Stimulated activated CD8-positive, alpha-beta memory T cell treated with anti-CD3 and anti-CD28 coated beads, Interleukin-15, amount 100 ng/mL, for 48 hours (primary cell): ENCODE data around the gene DDX11.
"Not testable (repeated sequence)": the region's sequence is repeated elsewhere in the genome, so short reads cannot be mapped to it uniquely, and the experiment has no call there.

Experiments used
- DNase-seq, 2 donors: peaks; one replicate each; pipeline ENCODE4 v3.0.0-alpha.2; 2020; ENCODE audit warnings: low read depth in 2 of 2

The DDX11 gene

DNA sequence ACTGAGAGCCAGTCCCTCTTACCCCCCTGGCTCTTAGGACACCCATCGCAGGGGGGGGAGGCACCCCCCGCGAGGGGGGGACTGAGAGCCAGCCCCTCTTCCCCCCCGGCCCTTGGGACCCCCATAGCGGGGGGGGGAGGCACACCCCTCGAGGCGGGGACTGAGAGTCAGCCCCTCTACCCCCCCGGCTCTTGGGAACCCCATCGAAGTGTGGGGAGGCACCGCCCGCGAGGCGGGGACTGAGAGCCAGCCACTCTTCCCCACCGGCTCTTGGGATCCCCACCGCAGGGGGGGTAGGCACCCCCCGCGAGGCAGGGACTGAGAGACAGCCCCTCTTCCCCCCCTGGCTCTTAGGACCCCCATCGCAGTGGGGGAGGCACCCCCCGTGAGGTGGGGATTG, 48.8 kb downstream of the DDX11 start:
- no peak for DNase-seq

DNA sequence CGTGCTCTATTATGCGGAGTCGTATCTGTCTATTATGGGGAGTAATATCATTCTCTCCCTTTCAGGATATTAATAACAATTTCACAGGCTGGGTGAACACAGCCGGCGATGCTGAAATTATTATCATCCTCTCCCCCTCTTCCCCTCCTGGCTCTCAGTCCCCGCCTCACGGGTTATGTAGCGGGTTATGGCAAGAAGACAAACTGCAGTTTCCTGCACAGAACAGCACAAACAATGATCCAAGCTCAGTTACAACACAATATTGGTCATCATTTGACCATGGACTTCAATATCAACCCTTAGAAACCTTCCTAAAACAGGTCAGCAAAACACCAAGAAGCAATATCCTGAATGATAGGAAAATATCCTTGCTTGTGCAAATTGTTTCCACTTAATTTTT, 50.5 kb downstream of the DDX11 start:
- not testable (repeated sequence) for DNase-seq

GRCh38 chr12:31125171-31125570, 51.5 kb downstream of the DDX11 start:
- DNase-seq, result not testable (repeated sequence)

- DNase-seq, result not testable (repeated sequence)
These were observed 53.7 kb downstream of the DDX11 start for GRCh38 chr12:31127209-31127848.

DNA sequence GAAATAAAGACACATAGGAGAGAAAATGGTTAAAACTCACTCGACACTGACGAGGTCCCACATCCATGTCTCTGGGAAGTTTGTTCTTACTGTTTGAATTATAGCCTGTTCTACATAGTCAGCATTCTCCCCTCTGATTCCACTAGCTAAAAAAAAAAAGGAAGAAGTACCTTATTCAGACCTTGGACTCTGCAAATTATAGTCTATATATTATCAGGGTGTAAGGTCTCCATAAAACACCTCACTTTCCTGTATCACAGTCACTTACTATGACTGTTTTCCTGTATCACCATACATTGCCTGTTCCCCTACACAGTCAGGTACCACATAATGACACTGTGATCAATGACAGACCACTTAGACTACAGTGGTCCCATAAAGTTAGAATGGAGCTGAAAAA, 62.9 kb downstream of the DDX11 start:
- not testable (repeated sequence) for DNase-seq

DNA sequence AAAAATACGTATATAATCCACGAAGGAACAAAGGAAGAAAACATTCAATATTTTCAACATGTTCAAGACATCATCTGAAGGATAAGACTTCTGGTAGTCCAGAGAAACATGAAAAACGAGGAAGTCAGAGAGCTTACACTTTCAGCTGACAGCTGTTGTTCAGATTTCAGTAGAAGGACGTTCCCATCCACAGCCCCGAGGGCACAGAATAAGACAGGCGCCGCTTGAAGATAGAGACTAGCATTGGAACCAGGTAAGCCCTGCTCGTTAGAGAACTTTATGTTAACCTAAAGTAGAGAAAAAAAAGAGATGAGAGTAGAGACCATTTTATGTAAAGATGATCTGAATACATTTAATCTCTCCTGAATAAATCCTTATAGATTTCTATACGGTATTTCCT, 71.1 kb downstream of the DDX11 start:
- not testable (repeated sequence) for DNase-seq

DNA sequence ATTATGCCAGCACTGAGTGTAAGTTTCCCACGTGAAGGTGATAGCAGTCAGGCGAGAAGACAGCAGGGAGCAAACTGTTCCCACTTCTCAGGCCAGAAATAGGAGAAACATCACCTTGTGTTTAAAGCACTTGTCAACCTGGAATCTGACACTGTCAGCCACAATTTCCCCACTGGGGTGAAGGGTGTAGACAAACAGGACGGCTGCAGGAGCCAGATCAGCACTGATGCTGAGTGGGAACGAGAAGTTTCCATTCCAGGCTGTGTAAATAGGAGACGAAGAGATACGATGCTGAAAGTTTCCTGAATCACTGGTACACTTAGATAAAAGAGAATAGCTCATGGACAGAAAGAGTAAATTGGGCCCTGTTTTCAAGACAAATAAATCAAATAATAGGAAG, 71.6 kb downstream of the DDX11 start:
- DNase-seq, result not testable (repeated sequence)

- DNase-seq, result not testable (repeated sequence)
These were observed 73.8 kb downstream of the DDX11 start for GRCh38 chr12:31147415-31147814.

DNA sequence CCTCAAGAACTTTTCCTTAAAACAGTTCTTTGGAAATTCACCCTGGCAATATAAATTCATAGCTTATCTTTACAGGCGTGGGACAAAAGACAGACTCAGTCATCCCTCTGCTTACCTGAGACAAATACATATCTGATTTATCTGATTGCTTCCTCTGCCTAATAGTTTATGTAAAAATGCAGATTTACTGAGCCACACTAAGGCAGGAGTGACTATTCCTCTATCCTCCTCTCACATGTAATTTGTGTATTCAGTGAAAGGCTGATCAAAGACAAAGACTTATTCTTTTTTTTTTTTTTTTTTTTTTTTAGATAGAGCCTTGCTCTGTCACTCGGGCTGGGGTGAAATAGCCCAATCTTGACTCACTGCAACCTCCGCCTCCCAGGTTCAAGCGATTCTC, 77.1 kb downstream of the DDX11 start:
- not testable (repeated sequence) for DNase-seq
